GM23338 (cell line): ENCODE measurements around the gene LIX1. TPM values are rescaled to one million over a fixed set of nuclear protein-coding genes. Genes with fewer than 3 reads are reported as not detected.
A peak's percentile ranks its signal among the peaks of the same experiment; 100 is the strongest.

Experiments used
- ATAC-seq: fragments of 200-7000 bp; cut with Tn5 transposase; 3 replicates; pipeline ENCODE4 v1.9.1; 2020
- DNase-seq: peaks from one replicate; pipeline ENCODE4 v3.0.0-alpha.2; 2015; ENCODE audit warnings: low spot score
- H2AFZ ChIP-seq: fragments of 200-600 bp; sonication (generic); 2 replicates; pipeline ENCODE4 v1.8.0; 2016; ENCODE audit warnings: antibody characterized with exemption, mild to moderate bottlenecking, moderate library complexity
- H3F3A ChIP-seq: fragments of 200-600 bp; sonication (generic); replicated peaks from 2 replicates; pipeline ENCODE4 v1.8.0; 2017; ENCODE audit warnings: antibody characterized with exemption, mixed run types, low read depth
- H3K27ac ChIP-seq: fragments of 200-600 bp; sonication (generic); 2 replicates; pipeline ENCODE4 v1.6.1; 2016; ENCODE audit warnings: low read depth
- H3K27me3 ChIP-seq: fragments of 200-600 bp; sonication (generic); 2 replicates; pipeline ENCODE4 v1.8.0; 2016; ENCODE audit warnings: mild to moderate bottlenecking, mixed run types, moderate library complexity; ENCODE audit not compliant: insufficient read depth
- H3K36me3 ChIP-seq: fragments of 200-600 bp; sonication (generic); 2 replicates; pipeline ENCODE4 v1.8.0; 2016; ENCODE audit warnings: mild to moderate bottlenecking; ENCODE audit not compliant: insufficient read depth
- H3K4me1 ChIP-seq: fragments of 200-600 bp; sonication (generic); 2 replicates; pipeline ENCODE4 v1.8.0; 2016; ENCODE audit warnings: mild to moderate bottlenecking, moderate library complexity; ENCODE audit not compliant: insufficient read depth
- H3K4me2 ChIP-seq: fragments of 200-600 bp; sonication (generic); 2 replicates; pipeline ENCODE4 v1.7.1; 2017; ENCODE audit warnings: mixed run types
- H3K4me3 ChIP-seq: fragments of 200-600 bp; sonication (generic); 2 replicates; pipeline ENCODE4 v1.6.1; 2016; ENCODE audit warnings: mixed run types
- H3K79me2 ChIP-seq: fragments of 200-600 bp; sonication (generic); replicated peaks from 2 replicates; pipeline ENCODE4 v1.8.0; 2017; ENCODE audit warnings: mild to moderate bottlenecking; ENCODE audit not compliant: insufficient read depth
- H3K9me2 ChIP-seq: fragments of 200-600 bp; sonication (generic); 2 replicates; pipeline ENCODE4 v1.8.0; 2017; ENCODE audit not compliant: insufficient read depth
- H4K20me1 ChIP-seq: fragments of 200-600 bp; sonication (generic); replicated peaks from 2 replicates; pipeline ENCODE4 v1.8.0; 2017; ENCODE audit warnings: mild to moderate bottlenecking; ENCODE audit not compliant: insufficient read depth
- H3K27ac Mint-ChIP-seq: 2 replicates; pipeline ENCODE4 v1.8.0; 2020; ENCODE audit warnings: inconsistent platforms, mild to moderate bottlenecking, moderate library complexity, mixed read lengths
- H3K27me3 Mint-ChIP-seq: 3 replicates; pipeline ENCODE4 v1.8.0; 2022; ENCODE audit warnings: low read depth, mild to moderate bottlenecking, moderate library complexity, mixed read lengths, inconsistent platforms; ENCODE audit not compliant: insufficient read depth, poor library complexity
- H3K36me3 Mint-ChIP-seq: 3 replicates; pipeline ENCODE4 v1.8.0; 2021; ENCODE audit warnings: low read depth, mild to moderate bottlenecking, inconsistent platforms, moderate library complexity, mixed read lengths
- H3K4me1 Mint-ChIP-seq: 3 replicates; pipeline ENCODE4 v1.8.0; 2020; ENCODE audit warnings: mild to moderate bottlenecking, inconsistent platforms, mixed read lengths
- H3K4me3 Mint-ChIP-seq: 3 replicates; pipeline ENCODE4 v1.8.0; 2021; ENCODE audit warnings: moderate library complexity, mild to moderate bottlenecking, inconsistent platforms, mixed read lengths
- H3K9me3 Mint-ChIP-seq: 3 replicates; pipeline ENCODE4 v1.8.0; 2020; ENCODE audit warnings: moderate library complexity, mild to moderate bottlenecking, inconsistent platforms, mixed read lengths
- CREB1 ChIP-seq: fragments of 250-450 bp; sonication (Bioruptor Pico); IDR thresholded peaks from 2 replicates; pipeline ENCODE4 v1.5.0; 2020; ENCODE audit warnings: low read depth, mild to moderate bottlenecking, moderate library complexity
- CTCF ChIP-seq, 2 experiments: fragments of 200-600 bp in 1 of 2; sonication (generic) in 1 of 2; conservative IDR thresholded peaks; 2 replicates each; pipeline versions ENCODE4 v1.5.1 to v1.6.1; 2016 to 2017; ENCODE audit warnings: antibody characterized with exemption in 2 of 2, low read depth in 2 of 2, mild to moderate bottlenecking in 2 of 2, moderate library complexity in 1 of 2
- ETS1 ChIP-seq: IDR thresholded peaks from 2 replicates; pipeline ENCODE4 v1.6.1; 2016; ENCODE audit warnings: antibody characterized with exemption
- NANOG ChIP-seq: IDR thresholded peaks from 2 replicates; pipeline ENCODE4 v1.6.1; 2016; ENCODE audit warnings: antibody characterized with exemption, borderline replicate concordance
- POLR2AphosphoS5 ChIP-seq: IDR thresholded peaks from 2 replicates; pipeline ENCODE4 v1.6.1; 2016; ENCODE audit warnings: antibody characterized with exemption, low read depth
- STAT1 ChIP-seq: IDR thresholded peaks from one replicate; pipeline ENCODE4 v1.6.1; 2016; ENCODE audit warnings: antibody characterized with exemption; ENCODE audit not compliant: unreplicated experiment
- ZNF114 ChIP-seq: fragments of 250-450 bp; sonication (Bioruptor Pico); IDR thresholded peaks from 2 replicates; pipeline ENCODE4 v1.5.0; 2020; ENCODE audit warnings: mild to moderate bottlenecking, moderate library complexity
- ZNF462 ChIP-seq: fragments of 250-450 bp; sonication (Bioruptor Pico); IDR thresholded peaks from 2 replicates; pipeline ENCODE4 v1.5.0; 2020; ENCODE audit warnings: mild to moderate bottlenecking, moderate library complexity
- polyA plus RNA-seq: library from polyadenylated mRNA; unstranded; fragments of >200 nt; fragmentation: Nextera tagmentation; extraction: Ambion mirVana; gene quantifications from 2 replicates; pipeline ENCODE4 v1.2.1, GENCODE V29; 2016
- total RNA-seq: library from RNA; depleted of rRNA; stranded (reverse); fragments of >200 nt; shearing (Covaris generic); gene quantifications from 2 replicates; pipeline ENCODE4 v1.2.3, GENCODE V29; 2014
- TF ChIP-seq, protein P1 (sequence below): IDR thresholded peaks from one replicate; pipeline ENCODE4 v1.6.1; 2018; ENCODE audit warnings: antibody characterized with exemption; ENCODE audit not compliant: unreplicated experiment

The LIX1 gene
- total and polyA plus RNA-seq, 2 experiments from 2014 or later, result 0.13 TPM; not detected in 1

DNA sequence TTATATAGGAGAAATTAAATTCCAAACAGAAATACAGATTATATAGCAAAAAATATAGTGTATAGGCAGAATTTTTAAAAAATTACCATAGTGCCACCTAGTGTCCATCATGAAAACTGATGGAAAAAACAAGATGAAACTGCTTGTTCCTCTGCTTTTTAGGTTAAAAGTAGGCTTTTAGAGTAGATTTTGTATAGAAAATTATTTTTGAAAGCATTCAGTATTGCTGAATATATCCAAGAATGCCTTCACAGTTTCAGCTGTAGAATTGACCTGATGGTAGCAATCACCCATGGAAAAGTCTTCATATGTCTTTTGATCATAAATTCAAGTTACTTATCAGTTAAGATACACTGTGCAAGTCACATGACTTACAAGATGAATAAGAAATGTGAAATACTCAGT lies 21.0 kb upstream of the LIX1 start:
- Histone ChIP-seq H3K27ac (no peak overlapping the region), H3K4me3 (no peak overlapping the region), H2AFZ (no peak overlapping the region), H3K9me2 (no peaks in the 10 kb centered on the region), H3K4me1 (no peaks in the 10 kb centered on the region), H3F3A (no peaks in the 10 kb centered on the region), H3K27me3 (no peaks in the 10 kb centered on the region), H3K36me3 (peaks cover 26% of the 10 kb centered on the region), H4K20me1 (no peaks in the 10 kb centered on the region; the same call in 1 of the 2 replicates), H3K79me2 (no peaks in the 10 kb centered on the region), H3K4me2 (no peak overlapping the region)
- ATAC-seq (no peak), DNase-seq (no peak)
- H3K4me3 Mint-ChIP-seq, result no peak overlapping the region
- H3K9me3 Mint-ChIP-seq, result peaks cover 5% of the 10 kb centered on the region; the same call in 2 of the 3 replicates
- no peaks in the 10 kb centered on the region for H3K27me3 Mint-ChIP-seq
- TF ChIP-seq NANOG (no peak), ZNF114 (CRISPR knock-in tag) (no peak), CTCF (conservative IDR thresholded peaks at IDR 0.05; ENCODE audit: low read depth in 2 of 2) (peak in 1 of 2 experiments; percentile 80; a peak in 3 of 4 replicates), STAT1 (no peak), ZNF462 (CRISPR knock-in tag) (no peak), ETS1 (no peak), POLR2AphosphoS5 (no peak), CREB1 (CRISPR knock-in tag) (no peak)
- TF ChIP-seq, protein P1, sequence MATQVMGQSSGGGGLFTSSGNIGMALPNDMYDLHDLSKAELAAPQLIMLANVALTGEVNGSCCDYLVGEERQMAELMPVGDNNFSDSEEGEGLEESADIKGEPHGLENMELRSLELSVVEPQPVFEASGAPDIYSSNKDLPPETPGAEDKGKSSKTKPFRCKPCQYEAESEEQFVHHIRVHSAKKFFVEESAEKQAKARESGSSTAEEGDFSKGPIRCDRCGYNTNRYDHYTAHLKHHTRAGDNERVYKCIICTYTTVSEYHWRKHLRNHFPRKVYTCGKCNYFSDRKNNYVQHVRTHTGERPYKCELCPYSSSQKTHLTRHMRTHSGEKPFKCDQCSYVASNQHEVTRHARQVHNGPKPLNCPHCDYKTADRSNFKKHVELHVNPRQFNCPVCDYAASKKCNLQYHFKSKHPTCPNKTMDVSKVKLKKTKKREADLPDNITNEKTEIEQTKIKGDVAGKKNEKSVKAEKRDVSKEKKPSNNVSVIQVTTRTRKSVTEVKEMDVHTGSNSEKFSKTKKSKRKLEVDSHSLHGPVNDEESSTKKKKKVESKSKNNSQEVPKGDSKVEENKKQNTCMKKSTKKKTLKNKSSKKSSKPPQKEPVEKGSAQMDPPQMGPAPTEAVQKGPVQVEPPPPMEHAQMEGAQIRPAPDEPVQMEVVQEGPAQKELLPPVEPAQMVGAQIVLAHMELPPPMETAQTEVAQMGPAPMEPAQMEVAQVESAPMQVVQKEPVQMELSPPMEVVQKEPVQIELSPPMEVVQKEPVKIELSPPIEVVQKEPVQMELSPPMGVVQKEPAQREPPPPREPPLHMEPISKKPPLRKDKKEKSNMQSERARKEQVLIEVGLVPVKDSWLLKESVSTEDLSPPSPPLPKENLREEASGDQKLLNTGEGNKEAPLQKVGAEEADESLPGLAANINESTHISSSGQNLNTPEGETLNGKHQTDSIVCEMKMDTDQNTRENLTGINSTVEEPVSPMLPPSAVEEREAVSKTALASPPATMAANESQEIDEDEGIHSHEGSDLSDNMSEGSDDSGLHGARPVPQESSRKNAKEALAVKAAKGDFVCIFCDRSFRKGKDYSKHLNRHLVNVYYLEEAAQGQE, result no peak
- no peak overlapping the region for H3K27ac Mint-ChIP-seq
- peaks cover 67% of the 10 kb centered on the region for H3K36me3 Mint-ChIP-seq
- no peaks in the 10 kb centered on the region for H3K4me1 Mint-ChIP-seq
